Peyer's patch (tissue), 4 donors: ENCODE data around the gene RNF13. TPM values are rescaled to one million over a fixed set of nuclear protein-coding genes. Genes with fewer than 3 reads are reported as not detected.

ENCODE experiments used
- DNase-seq, 3 donors: peaks; one replicate each; pipeline ENCODE4 v3.0.0-alpha.2; 2017 to 2019
- H3K27ac ChIP-seq, 4 donors: fragments of 200-600 bp; sonication (generic); one replicate each; pipeline ENCODE4 v1.5.1; 2016 to 2019
- H3K27me3 ChIP-seq, 2 donors: fragments of 200-600 bp; sonication (generic); one replicate each; pipeline ENCODE4 v1.5.1; 2019
- H3K36me3 ChIP-seq, 3 donors: fragments of 200-600 bp; sonication (generic); one replicate each; pipeline ENCODE4 v1.5.1; 2016 to 2019
- H3K4me1 ChIP-seq, 4 donors: fragments of 200-600 bp; sonication (generic); one replicate each; pipeline ENCODE4 v1.5.1; 2016 to 2019
- H3K4me3 ChIP-seq, 4 donors: fragments of 200-600 bp; sonication (generic); 1 replicate in 3 of 4; 2 replicates in 1 of 4; pipeline ENCODE4 v1.5.1; 2016 to 2019; ENCODE audit warnings: mild to moderate bottlenecking in 1 of 4
- H3K9me3 ChIP-seq, 4 donors: fragments of 200-600 bp; sonication (generic); one replicate each; pipeline ENCODE4 v1.5.1; 2016 to 2019; ENCODE audit warnings: mild to moderate bottlenecking in 1 of 4
- POLR2A ChIP-seq, 2 donors: fragments of 450-650 bp; IDR thresholded peaks; one replicate each; pipeline ENCODE4 v1.5.1; 2017; ENCODE audit warnings: antibody characterized with exemption in 2 of 2, mild to moderate bottlenecking in 2 of 2, moderate library complexity in 2 of 2
- total RNA-seq, 4 donors: library from RNA; depleted of rRNA; stranded (reverse); fragments of >200 nt; gene quantifications; one replicate each; pipeline ENCODE4 v1.1.0, GENCODE V29; 2016
- TF ChIP-seq, protein P1 (sequence below), 6 experiments: fragments of 450-650 bp in 4 of 6; fragments of 200-600 bp in 2 of 6; sonication (generic) in 1 of 6; IDR thresholded peaks; one replicate each; pipeline ENCODE4 v1.5.1; 2017 to 2019; ENCODE audit warnings: antibody characterized with exemption in 6 of 6, mild to moderate bottlenecking in 3 of 6, moderate library complexity in 1 of 6

The RNF13 gene
- total RNA-seq, 4 donors from 2014 or later = 35.0 to 74.3 (median 58.1) TPM

DNA sequence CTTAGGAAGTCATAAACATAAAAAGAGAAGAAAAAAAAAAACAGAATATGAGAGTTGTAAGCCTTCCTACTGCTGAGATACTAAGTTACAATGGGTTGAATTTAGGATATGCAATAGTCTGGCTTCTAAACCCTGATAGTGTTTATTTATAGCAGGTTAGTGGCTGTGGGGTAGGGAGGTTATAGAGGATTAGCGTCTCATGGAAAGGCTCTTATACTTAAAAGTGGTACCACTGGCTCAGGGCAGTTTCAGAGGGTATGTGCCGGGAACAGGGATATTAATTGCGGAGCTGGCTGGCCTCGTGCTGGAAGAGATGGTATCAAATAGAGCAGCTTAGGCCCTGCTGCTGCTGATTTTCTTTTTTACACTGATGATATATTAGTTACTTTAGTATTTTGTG lies 96.9 kb downstream of the RNF13 start:
- Histone ChIP-seq H3K27me3 (no peaks in the 10 kb centered on the region), H3K9me3 (no peaks in the 10 kb centered on the region), H3K36me3 (peaks cover 0 to 16% (median 0%) of the 10 kb centered on the region in 3 donors), H3K4me1 (no peaks in the 10 kb centered on the region), H3K4me3 (no peak overlapping the region), H3K27ac (no peak overlapping the region)
- TF ChIP-seq POLR2A (IDR thresholded peaks at IDR 0.05) = no peak
- no peak for DNase-seq

GRCh38 chr3:149917124-149917667 lies 104.2 kb downstream of the RNF13 start:
- DNase-seq = no peak
- TF ChIP-seq, protein P1, sequence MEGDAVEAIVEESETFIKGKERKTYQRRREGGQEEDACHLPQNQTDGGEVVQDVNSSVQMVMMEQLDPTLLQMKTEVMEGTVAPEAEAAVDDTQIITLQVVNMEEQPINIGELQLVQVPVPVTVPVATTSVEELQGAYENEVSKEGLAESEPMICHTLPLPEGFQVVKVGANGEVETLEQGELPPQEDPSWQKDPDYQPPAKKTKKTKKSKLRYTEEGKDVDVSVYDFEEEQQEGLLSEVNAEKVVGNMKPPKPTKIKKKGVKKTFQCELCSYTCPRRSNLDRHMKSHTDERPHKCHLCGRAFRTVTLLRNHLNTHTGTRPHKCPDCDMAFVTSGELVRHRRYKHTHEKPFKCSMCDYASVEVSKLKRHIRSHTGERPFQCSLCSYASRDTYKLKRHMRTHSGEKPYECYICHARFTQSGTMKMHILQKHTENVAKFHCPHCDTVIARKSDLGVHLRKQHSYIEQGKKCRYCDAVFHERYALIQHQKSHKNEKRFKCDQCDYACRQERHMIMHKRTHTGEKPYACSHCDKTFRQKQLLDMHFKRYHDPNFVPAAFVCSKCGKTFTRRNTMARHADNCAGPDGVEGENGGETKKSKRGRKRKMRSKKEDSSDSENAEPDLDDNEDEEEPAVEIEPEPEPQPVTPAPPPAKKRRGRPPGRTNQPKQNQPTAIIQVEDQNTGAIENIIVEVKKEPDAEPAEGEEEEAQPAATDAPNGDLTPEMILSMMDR (IDR thresholded peaks at IDR 0.05) = no peak
- no peak for TF ChIP-seq POLR2A (IDR thresholded peaks at IDR 0.05)
- Histone ChIP-seq H3K27me3 (no peaks in the 10 kb centered on the region), H3K36me3 (peaks cover 0 to 23% (median 0%) of the 10 kb centered on the region in 3 donors), H3K4me1 (no peaks in the 10 kb centered on the region), H3K4me3 (no peak overlapping the region), H3K27ac (no peak overlapping the region), H3K9me3 (no peaks in the 10 kb centered on the region)

GRCh38 chr3:149919509-149919908 lies 106.5 kb downstream of the RNF13 start:
- no peak for TF ChIP-seq POLR2A (IDR thresholded peaks at IDR 0.05)
- TF ChIP-seq, protein P1 (IDR thresholded peaks at IDR 0.05) = no peak
- H3K36me3 ChIP-seq = peaks cover 0 to 18% (median 0%) of the 10 kb centered on the region in 3 donors
- H3K27ac ChIP-seq = no peak overlapping the region
- no peaks in the 10 kb centered on the region for H3K4me1 ChIP-seq
- H3K9me3 ChIP-seq = no peaks in the 10 kb centered on the region
- H3K27me3 ChIP-seq = no peaks in the 10 kb centered on the region
- H3K4me3 ChIP-seq = no peak overlapping the region
- no peak for DNase-seq

DNA sequence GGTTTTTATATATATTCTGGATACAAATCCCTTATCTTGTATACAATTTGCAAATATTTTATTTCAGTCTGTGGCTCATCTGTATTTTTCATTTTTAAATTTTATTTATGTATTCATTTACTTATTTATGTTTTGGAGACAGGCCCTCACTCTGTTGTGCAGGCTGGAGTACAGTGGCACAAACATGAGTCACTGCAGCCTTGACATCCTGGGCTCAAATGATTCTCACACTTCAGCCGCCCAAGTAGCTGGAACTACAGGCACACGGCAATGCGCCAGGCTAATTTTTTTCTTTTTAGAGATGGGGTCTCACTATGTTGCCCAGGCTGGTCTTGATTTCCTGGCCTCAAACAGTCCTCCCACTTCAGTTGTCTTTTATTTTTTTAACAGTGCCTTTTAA lies 107.1 kb downstream of the RNF13 start:
- no peak for DNase-seq
- H3K4me1 ChIP-seq = no peaks in the 10 kb centered on the region
- TF ChIP-seq, protein P1 (IDR thresholded peaks at IDR 0.05) = no peak
- TF ChIP-seq POLR2A (IDR thresholded peaks at IDR 0.05) = no peak

DNA sequence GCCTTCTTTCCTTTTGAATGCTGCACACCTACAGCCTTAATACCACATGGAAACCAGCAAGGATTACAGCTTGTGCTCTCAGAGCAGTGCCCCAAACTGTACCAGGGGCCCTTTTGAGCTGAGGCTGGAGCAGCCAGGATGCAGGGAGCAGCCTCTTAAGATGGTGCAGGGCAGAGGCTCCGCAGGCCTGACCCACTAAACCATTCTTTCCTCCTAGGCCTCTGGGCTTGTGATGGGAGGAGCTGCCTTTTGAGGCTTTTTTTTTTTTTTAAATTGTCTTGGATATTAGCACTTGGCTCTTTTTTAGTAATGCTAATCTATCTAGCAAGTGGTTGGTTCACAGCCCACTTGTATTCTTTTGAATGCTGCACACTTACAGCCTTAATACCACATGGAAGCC lies 120.0 kb downstream of the RNF13 start:
- no peak overlapping the region for H3K4me3 ChIP-seq
- TF ChIP-seq, protein P1 (IDR thresholded peaks at IDR 0.05) = no peak
- no peak for TF ChIP-seq POLR2A (IDR thresholded peaks at IDR 0.05)
- no peaks in the 10 kb centered on the region for H3K9me3 ChIP-seq
- H3K4me1 ChIP-seq = no peaks in the 10 kb centered on the region
- H3K27me3 ChIP-seq = no peaks in the 10 kb centered on the region
- H3K27ac ChIP-seq = no peak overlapping the region
- DNase-seq = no peak
- H3K36me3 ChIP-seq = no peaks in the 10 kb centered on the region

More for the DNA sequence above, 107.1 kb downstream of the RNF13 start:
- H3K27me3 ChIP-seq = no peaks in the 10 kb centered on the region
- H3K27ac ChIP-seq = no peak overlapping the region
- no peak overlapping the region for H3K4me3 ChIP-seq
- peaks cover 0 to 15% (median 0%) of the 10 kb centered on the region in 3 donors for H3K36me3 ChIP-seq
- no peaks in the 10 kb centered on the region for H3K9me3 ChIP-seq

DNA sequence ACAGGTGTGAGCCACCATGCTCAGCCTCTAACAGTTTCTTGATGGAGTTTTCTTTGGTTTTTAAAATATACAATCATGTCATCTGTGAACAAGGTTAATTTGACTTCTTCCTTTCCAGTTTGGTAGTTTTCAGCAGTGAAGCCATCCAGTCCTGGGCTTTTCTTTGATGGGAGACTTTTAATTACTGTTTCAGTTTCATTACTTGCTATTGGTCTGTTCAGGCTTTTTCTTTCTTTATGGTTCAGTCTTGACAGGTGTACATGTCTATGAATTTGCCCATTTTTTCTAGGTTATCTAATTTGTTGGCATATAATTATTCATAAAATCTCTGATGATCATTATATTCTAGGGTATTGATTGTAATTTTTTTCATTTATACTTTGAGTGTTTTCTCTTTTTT lies 120.8 kb downstream of the RNF13 start:
- H3K27ac ChIP-seq = no peak overlapping the region
- H3K27me3 ChIP-seq = no peaks in the 10 kb centered on the region
- no peaks in the 10 kb centered on the region for H3K4me1 ChIP-seq
- TF ChIP-seq POLR2A (IDR thresholded peaks at IDR 0.05) = no peak
- TF ChIP-seq, protein P1 (IDR thresholded peaks at IDR 0.05) = no peak
- H3K4me3 ChIP-seq = no peak overlapping the region
- H3K9me3 ChIP-seq = no peaks in the 10 kb centered on the region
- no peaks in the 10 kb centered on the region for H3K36me3 ChIP-seq
- DNase-seq = no peak
